HFFc6 (cell line): Measurements from ENCODE around the gene BCR. TPM values are rescaled to one million over a fixed set of nuclear protein-coding genes. Genes with fewer than 3 reads are reported as not detected.
A peak's percentile ranks its signal among the peaks of the same experiment; 100 is the strongest.

Experiments
- DNase-seq: peaks from one replicate; pipeline ENCODE4 v3.0.0-alpha.2; 2018
- H3K27ac Mint-ChIP-seq: 2 replicates; pipeline ENCODE4 v1.8.0; 2020; ENCODE audit warnings: mild to moderate bottlenecking, mixed read lengths
- H3K27me3 Mint-ChIP-seq: 2 replicates; pipeline ENCODE4 v1.8.0; 2021; ENCODE audit warnings: mild to moderate bottlenecking, moderate library complexity, mixed read lengths; ENCODE audit not compliant: insufficient read depth
- H3K36me3 Mint-ChIP-seq: 2 replicates; pipeline ENCODE4 v1.8.0; 2021; ENCODE audit warnings: low read depth, mixed read lengths
- H3K4me1 Mint-ChIP-seq: 2 replicates; pipeline ENCODE4 v1.8.0; 2020; ENCODE audit warnings: low read depth, mixed read lengths
- H3K4me3 Mint-ChIP-seq: 2 replicates; pipeline ENCODE4 v1.8.0; 2020; ENCODE audit warnings: mild to moderate bottlenecking, moderate library complexity, mixed read lengths
- H3K9me3 Mint-ChIP-seq: 2 replicates; pipeline ENCODE4 v1.8.0; 2020; ENCODE audit warnings: mild to moderate bottlenecking, mixed read lengths
- total RNA-seq, 6 experiments: library from RNA; stranded (reverse); fragmentation: NEBNext Ultra II Directional; extraction: Animal tissue kit (Norgen Biotek cat#: 25700); gene quantifications; 2 replicates in 1 of 6; 3 replicates in 5 of 6; pipeline ENCODE4 v1.2.3, GENCODE V29; 2021
- TF ChIP-seq, protein P1 (sequence below): fragments of 200-600 bp; sonication (generic); IDR thresholded peaks from 2 replicates; pipeline ENCODE4 v1.5.0; 2021; ENCODE audit warnings: antibody characterized with exemption, mild to moderate bottlenecking

Gene BCR
- total RNA-seq, 6 experiments from 2014 or later, result 28.0 to 41.3 (median 31.3) TPM

DNA sequence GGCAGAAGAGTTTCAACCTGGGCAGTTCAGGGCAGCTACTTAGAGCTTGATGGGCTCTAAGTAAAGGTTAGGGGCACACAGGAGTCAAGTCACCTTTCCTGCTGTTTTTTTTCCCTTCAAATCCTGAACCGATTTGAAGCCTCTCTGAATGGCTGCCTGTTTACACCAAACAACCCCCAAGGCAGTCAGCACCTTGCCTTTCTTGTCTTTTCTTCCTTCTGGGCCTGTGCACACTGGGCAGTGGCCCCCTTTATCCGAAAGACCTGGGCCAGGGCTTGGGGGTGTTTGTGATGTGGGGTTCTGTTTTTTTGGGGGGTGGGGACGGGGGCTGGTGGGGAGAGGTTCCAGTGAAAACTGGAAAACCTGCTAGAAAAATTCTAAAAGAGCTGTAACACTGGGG, 42.8 kb upstream of the BCR start:
- H3K27ac Mint-ChIP-seq, result no peak overlapping the region
- no peaks in the 10 kb centered on the region for H3K36me3 Mint-ChIP-seq
- H3K9me3 Mint-ChIP-seq, result no peaks in the 10 kb centered on the region
- H3K27me3 Mint-ChIP-seq, result peaks cover 12% of the 10 kb centered on the region
- DNase-seq, result no peak
- H3K4me1 Mint-ChIP-seq, result peaks cover 11% of the 10 kb centered on the region
- TF ChIP-seq, protein P1, sequence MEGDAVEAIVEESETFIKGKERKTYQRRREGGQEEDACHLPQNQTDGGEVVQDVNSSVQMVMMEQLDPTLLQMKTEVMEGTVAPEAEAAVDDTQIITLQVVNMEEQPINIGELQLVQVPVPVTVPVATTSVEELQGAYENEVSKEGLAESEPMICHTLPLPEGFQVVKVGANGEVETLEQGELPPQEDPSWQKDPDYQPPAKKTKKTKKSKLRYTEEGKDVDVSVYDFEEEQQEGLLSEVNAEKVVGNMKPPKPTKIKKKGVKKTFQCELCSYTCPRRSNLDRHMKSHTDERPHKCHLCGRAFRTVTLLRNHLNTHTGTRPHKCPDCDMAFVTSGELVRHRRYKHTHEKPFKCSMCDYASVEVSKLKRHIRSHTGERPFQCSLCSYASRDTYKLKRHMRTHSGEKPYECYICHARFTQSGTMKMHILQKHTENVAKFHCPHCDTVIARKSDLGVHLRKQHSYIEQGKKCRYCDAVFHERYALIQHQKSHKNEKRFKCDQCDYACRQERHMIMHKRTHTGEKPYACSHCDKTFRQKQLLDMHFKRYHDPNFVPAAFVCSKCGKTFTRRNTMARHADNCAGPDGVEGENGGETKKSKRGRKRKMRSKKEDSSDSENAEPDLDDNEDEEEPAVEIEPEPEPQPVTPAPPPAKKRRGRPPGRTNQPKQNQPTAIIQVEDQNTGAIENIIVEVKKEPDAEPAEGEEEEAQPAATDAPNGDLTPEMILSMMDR, result no peak
- no peak overlapping the region for H3K4me3 Mint-ChIP-seq

DNA sequence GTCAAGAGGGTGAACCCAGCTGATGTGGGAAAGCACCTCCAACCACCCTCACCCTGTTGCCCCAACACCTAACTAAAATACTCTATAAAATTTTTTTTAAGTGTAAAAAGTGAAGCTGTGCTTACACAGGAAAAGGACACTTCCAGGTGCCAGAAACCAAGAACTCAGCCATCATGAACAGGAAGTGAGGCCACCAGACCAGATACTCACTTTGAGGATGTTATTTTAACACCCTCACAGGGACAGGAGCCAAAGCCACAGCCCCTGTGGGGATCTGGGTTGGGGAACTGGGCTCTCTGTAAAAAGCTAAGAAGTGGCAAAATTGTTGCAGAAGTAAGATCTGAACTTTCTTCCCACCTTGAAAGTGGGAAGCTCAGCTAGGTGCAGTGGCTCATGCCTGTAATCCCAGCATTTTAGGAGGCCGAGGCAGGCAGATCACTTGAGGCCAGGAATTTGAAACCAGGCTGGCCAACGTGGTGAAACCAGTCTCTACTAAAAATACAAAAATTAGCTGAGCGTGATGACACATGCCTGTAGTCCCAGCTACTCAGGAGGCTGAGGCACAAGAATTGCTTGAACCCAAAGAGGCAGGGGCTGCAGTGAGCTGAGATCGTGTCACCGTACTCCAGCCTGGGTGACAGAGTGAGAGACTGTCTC, 42.3 kb upstream of the BCR start:
- DNase-seq, result no peak
- H3K4me1 Mint-ChIP-seq, result peaks cover 16% of the 10 kb centered on the region

DNA sequence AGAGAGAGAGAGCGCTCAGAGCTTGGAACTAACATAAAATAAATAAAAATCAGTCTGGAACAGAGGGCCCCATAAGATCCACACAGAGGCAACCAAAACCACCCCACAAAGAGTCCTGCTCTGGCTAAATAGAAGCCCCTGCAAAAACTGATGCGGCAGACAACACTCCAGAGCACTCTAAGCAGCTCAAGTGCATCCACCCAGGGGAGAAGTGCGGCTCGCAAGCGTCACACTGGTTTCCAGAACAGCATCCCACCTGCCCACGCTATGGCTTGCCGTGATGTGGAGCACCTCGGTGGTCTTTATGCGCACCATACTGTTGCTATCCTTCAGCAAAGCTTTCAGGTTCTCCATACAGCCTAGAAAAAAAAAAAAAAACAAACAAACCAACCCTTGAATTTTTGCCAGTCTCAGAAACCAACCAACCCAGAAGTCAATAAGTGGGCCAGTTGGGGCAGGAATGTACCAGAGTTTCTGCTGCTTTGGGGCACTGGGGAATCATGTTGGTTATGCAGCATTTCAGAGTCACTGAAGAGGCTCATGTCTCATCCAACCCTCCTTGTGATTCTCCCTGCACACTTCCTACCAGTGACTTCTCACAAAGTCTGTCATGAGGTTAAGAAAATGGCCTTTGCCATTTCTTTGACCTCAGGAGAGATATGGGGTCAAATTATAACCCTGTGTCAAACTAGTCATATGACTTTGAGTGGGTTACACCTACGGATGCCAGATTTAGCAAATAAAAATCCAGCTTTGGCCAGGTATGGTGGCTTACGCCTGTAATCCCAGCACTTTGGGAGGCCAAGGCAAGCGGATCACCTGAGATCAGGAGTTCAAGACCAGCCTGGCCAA, 41.5 kb upstream of the BCR start:
- peaks cover 8% of the 10 kb centered on the region for H3K27me3 Mint-ChIP-seq
- H3K9me3 Mint-ChIP-seq, result no peaks in the 10 kb centered on the region
- TF ChIP-seq, protein P1, result no peak
- H3K27ac Mint-ChIP-seq, result no peak overlapping the region
- no peak overlapping the region for H3K4me3 Mint-ChIP-seq
- no peaks in the 10 kb centered on the region for H3K36me3 Mint-ChIP-seq
- peaks cover 16% of the 10 kb centered on the region for H3K4me1 Mint-ChIP-seq
- no peak for DNase-seq

More for the DNA sequence above, 42.3 kb upstream of the BCR start:
- H3K36me3 Mint-ChIP-seq, result no peaks in the 10 kb centered on the region
- H3K27me3 Mint-ChIP-seq, result peaks cover 9% of the 10 kb centered on the region
- peak overlapping the region; percentile 34 for H3K27ac Mint-ChIP-seq
- no peaks in the 10 kb centered on the region for H3K9me3 Mint-ChIP-seq
- TF ChIP-seq, protein P1, result no peak
- no peak overlapping the region for H3K4me3 Mint-ChIP-seq

DNA sequence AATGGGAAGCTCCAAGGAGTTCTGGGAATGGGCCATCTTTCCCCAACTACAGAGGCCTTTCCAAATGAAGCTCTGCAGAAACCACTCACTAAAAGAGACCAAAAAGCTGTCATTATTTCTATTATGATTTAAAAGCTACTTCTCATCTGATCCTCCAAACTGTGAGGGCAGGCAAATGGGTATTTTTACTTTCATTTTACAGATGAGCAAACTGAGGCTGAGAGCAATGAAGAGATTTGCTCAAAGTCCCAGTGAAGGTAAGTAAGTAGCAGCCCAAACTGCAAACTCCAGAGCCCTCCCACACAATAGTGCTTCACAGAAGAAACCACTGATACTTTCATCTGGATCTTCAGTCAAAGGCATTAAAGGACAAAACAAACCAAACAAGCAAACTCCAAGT, 39.9 kb upstream of the BCR start:
- peaks cover 3% of the 10 kb centered on the region for H3K27me3 Mint-ChIP-seq

DNA sequence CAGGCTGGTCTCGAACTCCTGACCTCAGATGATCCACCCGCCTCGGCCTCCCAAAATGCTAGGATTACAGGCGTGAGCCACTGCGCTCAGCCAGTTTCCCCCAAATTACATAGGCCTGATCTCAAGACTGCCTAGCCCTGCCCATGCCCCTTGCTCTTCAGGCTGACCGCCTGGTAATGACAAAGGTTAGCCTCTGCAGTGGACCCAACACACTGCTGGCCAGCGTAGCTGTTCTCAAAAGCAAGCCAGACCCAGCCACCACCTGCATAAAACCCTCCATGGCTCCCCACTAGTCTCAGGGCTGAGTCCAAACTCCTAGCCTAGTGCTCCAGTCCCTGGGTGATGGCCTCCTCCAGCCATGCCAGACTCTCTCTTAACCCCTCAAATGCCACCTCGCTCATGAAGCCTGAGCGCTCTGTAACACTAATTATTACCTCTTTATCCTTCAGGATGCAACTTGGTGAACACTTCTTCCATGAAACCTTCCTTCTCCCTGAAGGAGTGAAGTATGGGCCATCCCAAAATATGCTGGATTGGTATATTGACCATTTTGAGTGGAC, 37.7 kb upstream of the BCR start:
- Mint-ChIP-seq H3K27ac (peak overlapping the region; percentile 94), H3K9me3 (no peaks in the 10 kb centered on the region), H3K36me3 (no peaks in the 10 kb centered on the region), H3K27me3 (peaks cover 3% of the 10 kb centered on the region), H3K4me3 (peak overlapping the region; percentile 85), H3K4me1 (peaks cover 44% of the 10 kb centered on the region)
- DNase-seq, result no peak
- TF ChIP-seq, protein P1, result no peak

More for the DNA sequence above, 39.9 kb upstream of the BCR start:
- Mint-ChIP-seq H3K9me3 (no peaks in the 10 kb centered on the region), H3K27ac (no peak overlapping the region), H3K4me1 (peaks cover 22% of the 10 kb centered on the region), H3K4me3 (no peak overlapping the region), H3K36me3 (no peaks in the 10 kb centered on the region)
- TF ChIP-seq, protein P1, result no peak
- no peak for DNase-seq
